Fibroblast of skin of abdomen (primary cell): ENCODE data around the gene IDH3A. TPM values are rescaled to one million over a fixed set of nuclear protein-coding genes. Genes with fewer than 3 reads are reported as not detected.
A peak's percentile ranks its signal among the peaks of the same experiment; 100 is the strongest.

Experiments
- DNase-seq: peaks from one replicate; pipeline ENCODE4 v3.0.0-alpha.2; 2013
- polyA plus RNA-seq, 2 experiments: library from polyadenylated mRNA; unstranded; fragments of 120-200 nt; gene quantifications; one replicate each; pipeline ENCODE4 v1.2.1, GENCODE V29; 2013; ENCODE audit not compliant: insufficient read length in 2 of 2

Gene IDH3A
- 35.7 TPM for polyA plus RNA-seq (2013, experiment 1 of 2; ENCODE audit: insufficient read length)
- 33.9 TPM for polyA plus RNA-seq (2013, experiment 2 of 2; ENCODE audit: insufficient read length)

- peak; percentile 97 for DNase-seq
Measured at GRCh38 chr15:78149068-78149804, at the start of gene IDH3A. TSS of gene IDH3A (plus strand) at chr15:78149362. CDS start at chr15:78149404, 42 bp downstream.

- no peak for DNase-seq
Measured at GRCh38 chr15:78100886-78101285, 48.3 kb upstream of the IDH3A start.

- DNase-seq, result no peak
Measured at GRCh38 chr15:78101423-78102105, 47.6 kb upstream of the IDH3A start.

GRCh38 chr15:78102211-78102610 is 47.0 kb upstream of the IDH3A start:
- no peak for DNase-seq

GRCh38 chr15:78102741-78103140 is 46.4 kb upstream of the IDH3A start:
- DNase-seq, result no peak

- no peak for DNase-seq
Measured at GRCh38 chr15:78103406-78104118, 45.6 kb upstream of the IDH3A start.

GRCh38 chr15:78104119-78104479 is 45.1 kb upstream of the IDH3A start:
- no peak for DNase-seq

- DNase-seq, result no peak
Measured at GRCh38 chr15:78104566-78105475, 44.3 kb upstream of the IDH3A start.

- DNase-seq, result no peak
Measured at GRCh38 chr15:78105476-78106241, 43.5 kb upstream of the IDH3A start.

GRCh38 chr15:78107471-78107870 is 41.7 kb upstream of the IDH3A start:
- no peak for DNase-seq

GRCh38 chr15:78108300-78109084 is 40.7 kb upstream of the IDH3A start:
- DNase-seq, result peak; percentile 82

- DNase-seq, result no peak
Measured at GRCh38 chr15:78109156-78109555, 40.0 kb upstream of the IDH3A start.

- no peak for DNase-seq
Measured at GRCh38 chr15:78110096-78110495, 39.1 kb upstream of the IDH3A start.

- DNase-seq, result no peak
Measured at GRCh38 chr15:78110916-78111475, 38.2 kb upstream of the IDH3A start.

GRCh38 chr15:78111788-78112187 is 37.4 kb upstream of the IDH3A start:
- no peak for DNase-seq

GRCh38 chr15:78112551-78112950 is 36.6 kb upstream of the IDH3A start:
- no peak for DNase-seq

- no peak for DNase-seq
Measured at GRCh38 chr15:78120523-78120922, 28.6 kb upstream of the IDH3A start.

- no peak for DNase-seq
Measured at GRCh38 chr15:78125267-78125666, 23.9 kb upstream of the IDH3A start.

GRCh38 chr15:78127882-78128281 is 21.3 kb upstream of the IDH3A start:
- no peak for DNase-seq

GRCh38 chr15:78129077-78129750 is 19.9 kb upstream of the IDH3A start:
- DNase-seq, result no peak
